Measurements from ENCODE around the gene A2ML1.
A peak's percentile ranks its signal among the peaks of the same experiment; 100 is the strongest.
"Not testable (repeated sequence)": the region's sequence is repeated elsewhere in the genome, so short reads cannot be mapped to it uniquely, and the experiment has no call there.

Gene A2ML1

GRCh38 chr12:8784290-8784888 is 38.0 kb upstream of the A2ML1 start:
- H3K4me3 ChIP-seq (ENCODE audit: control insufficient read depth, low read depth, low read length), result no peak overlapping the region
- no peak for DNase-seq (ENCODE audit: low read depth)
- TF ChIP-seq CTCF (IDR thresholded peaks at IDR 0.05; ENCODE audit: control insufficient read depth, insufficient read depth, low read depth, low read length, missing control alignments), result no peak

GRCh38 chr12:8785499-8785898 is 36.9 kb upstream of the A2ML1 start:
- no peak overlapping the region for H3K4me3 ChIP-seq (ENCODE audit: control insufficient read depth, low read depth, low read length)
- TF ChIP-seq CTCF (IDR thresholded peaks at IDR 0.05; ENCODE audit: control insufficient read depth, insufficient read depth, low read depth, low read length, missing control alignments), result no peak
- DNase-seq (ENCODE audit: low read depth), result no peak

GRCh38 chr12:8787206-8787605 is 35.2 kb upstream of the A2ML1 start:
- DNase-seq (ENCODE audit: low read depth); H3K4me3 ChIP-seq (ENCODE audit: control insufficient read depth, low read depth, low read length): not testable (repeated sequence)

GRCh38 chr12:8788706-8789105 is 33.7 kb upstream of the A2ML1 start:
- DNase-seq (ENCODE audit: low read depth), result not testable (repeated sequence)
- H3K4me3 ChIP-seq (ENCODE audit: control insufficient read depth, low read depth, low read length), result peak overlapping the region; percentile 12; the same call in 1 of the 2 replicates

- not testable (repeated sequence) for H3K4me3 ChIP-seq (ENCODE audit: control insufficient read depth, low read depth, low read length); DNase-seq (ENCODE audit: low read depth)
Observed at GRCh38 chr12:8789341-8790013, 32.9 kb upstream of the A2ML1 start.

GRCh38 chr12:8793226-8793625 is 29.2 kb upstream of the A2ML1 start:
- DNase-seq (ENCODE audit: low read depth), result not testable (repeated sequence)

GRCh38 chr12:8794611-8795010 is 27.8 kb upstream of the A2ML1 start:
- DNase-seq (ENCODE audit: low read depth); H3K4me3 ChIP-seq (ENCODE audit: control insufficient read depth, low read depth, low read length): not testable (repeated sequence)

More at GRCh38 chr12:8793226-8793625, 29.2 kb upstream of the A2ML1 start:
- not testable (repeated sequence) for H3K4me3 ChIP-seq (ENCODE audit: control insufficient read depth, low read depth, low read length)

- no peak for TF ChIP-seq CTCF (IDR thresholded peaks at IDR 0.05; ENCODE audit: control insufficient read depth, insufficient read depth, low read depth, low read length, missing control alignments)
- no peak for DNase-seq (ENCODE audit: low read depth)
- no peak overlapping the region for H3K4me3 ChIP-seq (ENCODE audit: control insufficient read depth, low read depth, low read length)
Observed at GRCh38 chr12:8796831-8797626, 25.4 kb upstream of the A2ML1 start.

- DNase-seq (ENCODE audit: low read depth); H3K4me3 ChIP-seq (ENCODE audit: control insufficient read depth, low read depth, low read length): not testable (repeated sequence)
Observed at GRCh38 chr12:8801213-8801612, 21.2 kb upstream of the A2ML1 start.

- H3K4me3 ChIP-seq (ENCODE audit: control insufficient read depth, low read depth, low read length); DNase-seq (ENCODE audit: low read depth): not testable (repeated sequence)
Observed at GRCh38 chr12:8804833-8805232, 17.6 kb upstream of the A2ML1 start.

GRCh38 chr12:8805487-8805886 is 16.9 kb upstream of the A2ML1 start:
- not testable (repeated sequence) for H3K4me3 ChIP-seq (ENCODE audit: control insufficient read depth, low read depth, low read length); DNase-seq (ENCODE audit: low read depth)

- not testable (repeated sequence) for DNase-seq (ENCODE audit: low read depth); H3K4me3 ChIP-seq (ENCODE audit: control insufficient read depth, low read depth, low read length)
Observed at GRCh38 chr12:8807084-8807483, 15.3 kb upstream of the A2ML1 start.

- H3K4me3 ChIP-seq (ENCODE audit: control insufficient read depth, low read depth, low read length); DNase-seq (ENCODE audit: low read depth): not testable (repeated sequence)
Observed at GRCh38 chr12:8810112-8810511, 12.3 kb upstream of the A2ML1 start.
